Smooth muscle cell (in vitro differentiated cells): ENCODE results near the gene LMTK3. TPM values are rescaled to one million over a fixed set of nuclear protein-coding genes. Genes with fewer than 3 reads are reported as not detected.

Experiments
- DNase-seq: peaks from one replicate; lab custom pipeline; 2025; ENCODE audit not compliant: unreplicated experiment; lab: John Stamatoyannopoulos, UW
- H2AFZ ChIP-seq: fragments of 200-600 bp; sonication (generic); 2 replicates; pipeline ENCODE4 v1.6.0; 2016; ENCODE audit warnings: antibody characterized with exemption, low read depth, mild to moderate bottlenecking
- H3F3A ChIP-seq: fragments of 200-600 bp; sonication (generic); 2 replicates; pipeline ENCODE4 v1.6.0; 2017; ENCODE audit warnings: antibody characterized with exemption, low read depth
- H3K27ac ChIP-seq: fragments of 200-600 bp; sonication (generic); 2 replicates; pipeline ENCODE4 v1.5.1; 2016; ENCODE audit warnings: low read depth, mild to moderate bottlenecking
- H3K27me3 ChIP-seq: fragments of 200-600 bp; sonication (generic); 2 replicates; pipeline ENCODE4 v1.6.1; 2016; ENCODE audit warnings: low read depth, mild to moderate bottlenecking
- H3K36me3 ChIP-seq: fragments of 200-600 bp; sonication (generic); 2 replicates; pipeline ENCODE4 v1.5.1; 2016; ENCODE audit warnings: low read depth
- H3K4me1 ChIP-seq: fragments of 200-600 bp; sonication (generic); 2 replicates; pipeline ENCODE4 v1.5.1; 2016; ENCODE audit warnings: low read depth
- H3K4me2 ChIP-seq: fragments of 200-600 bp; sonication (generic); 2 replicates; pipeline ENCODE4 v1.6.0; 2016; ENCODE audit warnings: mild to moderate bottlenecking
- H3K4me3 ChIP-seq: fragments of 200-600 bp; sonication (generic); 2 replicates; pipeline ENCODE4 v1.5.1; 2016; ENCODE audit warnings: mild to moderate bottlenecking
- H3K79me2 ChIP-seq: fragments of 200-600 bp; sonication (generic); 2 replicates; pipeline ENCODE4 v1.6.0; 2016; ENCODE audit warnings: low read depth, mild to moderate bottlenecking
- H3K9ac ChIP-seq: fragments of 200-600 bp; sonication (generic); 2 replicates; pipeline ENCODE4 v1.6.0; 2016; ENCODE audit warnings: low read depth
- H3K9me3 ChIP-seq: fragments of 200-600 bp; sonication (generic); replicated peaks from 2 replicates; pipeline ENCODE4 v1.5.1; 2016; ENCODE audit warnings: low read depth
- H4K20me1 ChIP-seq: fragments of 200-600 bp; sonication (generic); 2 replicates; pipeline ENCODE4 v1.6.0; 2016; ENCODE audit warnings: low read depth
- WGBS: methylation state at CpG from one replicate; pipeline ENCODE4 v1.1.7; 2016; ENCODE audit warnings: low lambda C conversion rate; 5-methylcytosine and 5-hydroxymethylcytosine counted together
- polyA plus RNA-seq: library from polyadenylated mRNA; unstranded; fragments of >200 nt; fragmentation: Nextera tagmentation; extraction: Ambion mirVana; gene quantifications from 2 replicates; pipeline ENCODE4 v1.2.1, GENCODE V29; 2016
- total RNA-seq: library from RNA; depleted of rRNA; stranded (reverse); fragments of >200 nt; gene quantifications from 2 replicates; pipeline ENCODE4 v1.2.3, GENCODE V29; 2014
- TF ChIP-seq, protein P1 (sequence below): fragments of 200-600 bp; sonication (generic); IDR thresholded peaks from 2 replicates; pipeline ENCODE4 v1.5.1; 2017; ENCODE audit warnings: borderline replicate concordance, mild to moderate bottlenecking, antibody characterized with exemption; ENCODE audit not compliant: insufficient read depth, poor library complexity, severe bottlenecking

LMTK3 gene
- total and polyA plus RNA-seq, 2 experiments from 2014 or later = 0.66 to 3.1 TPM

DNA sequence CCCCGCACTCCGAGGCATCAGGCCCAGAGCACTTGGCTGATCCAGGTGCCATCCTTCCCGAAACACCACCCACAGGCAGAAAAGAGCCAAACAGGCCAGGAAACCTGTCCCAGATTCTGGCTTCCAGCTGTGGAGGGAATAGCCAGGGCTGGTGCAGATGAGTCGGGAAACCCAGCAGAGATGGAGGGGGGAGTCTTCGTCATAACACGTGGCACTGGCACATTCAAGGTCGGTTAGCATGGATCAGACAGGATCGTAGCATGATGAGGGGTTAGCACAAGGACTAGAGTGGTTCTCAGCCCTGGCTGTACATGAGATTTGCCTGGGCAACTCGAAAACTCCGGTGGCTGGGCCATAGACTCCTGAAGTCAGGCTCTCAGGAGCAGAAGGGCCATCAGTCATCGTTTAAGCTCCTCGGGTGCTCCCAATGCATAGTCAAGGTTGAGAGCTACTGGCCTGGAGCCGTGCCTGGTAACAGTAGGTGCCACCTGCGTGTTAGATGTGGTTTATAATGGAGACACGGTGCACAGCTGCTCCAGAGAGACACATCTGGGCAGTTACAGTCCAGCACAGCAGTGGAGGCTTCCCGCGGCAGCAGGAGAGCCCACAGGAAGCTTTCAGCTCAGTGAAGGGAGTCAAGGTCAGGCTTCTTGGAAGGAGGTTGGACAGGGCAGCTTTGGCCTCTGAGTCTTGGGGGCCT, 36.1 kb downstream of the LMTK3 start:
- no peak overlapping the region for H3K4me3 ChIP-seq
- 97% methylated on average over 17 of the region's 17 CpGs for WGBS
- H3K27me3 ChIP-seq = no peaks in the 10 kb centered on the region
- H3K27ac ChIP-seq = no peak overlapping the region
- no peak overlapping the region for H3K4me2 ChIP-seq
- peaks cover under 1% of the 10 kb centered on the region for H3K4me1 ChIP-seq
- peaks cover 5% of the 10 kb centered on the region for H3K79me2 ChIP-seq
- DNase-seq = no peak
- H3K9ac ChIP-seq = no peak overlapping the region
- H2AFZ ChIP-seq = no peak overlapping the region
- no peaks in the 10 kb centered on the region for H3K9me3 ChIP-seq
- H3K36me3 ChIP-seq = peaks cover 8% of the 10 kb centered on the region
- H3F3A ChIP-seq = no peaks in the 10 kb centered on the region
- H4K20me1 ChIP-seq = peaks cover 81% of the 10 kb centered on the region
- TF ChIP-seq, protein P1, sequence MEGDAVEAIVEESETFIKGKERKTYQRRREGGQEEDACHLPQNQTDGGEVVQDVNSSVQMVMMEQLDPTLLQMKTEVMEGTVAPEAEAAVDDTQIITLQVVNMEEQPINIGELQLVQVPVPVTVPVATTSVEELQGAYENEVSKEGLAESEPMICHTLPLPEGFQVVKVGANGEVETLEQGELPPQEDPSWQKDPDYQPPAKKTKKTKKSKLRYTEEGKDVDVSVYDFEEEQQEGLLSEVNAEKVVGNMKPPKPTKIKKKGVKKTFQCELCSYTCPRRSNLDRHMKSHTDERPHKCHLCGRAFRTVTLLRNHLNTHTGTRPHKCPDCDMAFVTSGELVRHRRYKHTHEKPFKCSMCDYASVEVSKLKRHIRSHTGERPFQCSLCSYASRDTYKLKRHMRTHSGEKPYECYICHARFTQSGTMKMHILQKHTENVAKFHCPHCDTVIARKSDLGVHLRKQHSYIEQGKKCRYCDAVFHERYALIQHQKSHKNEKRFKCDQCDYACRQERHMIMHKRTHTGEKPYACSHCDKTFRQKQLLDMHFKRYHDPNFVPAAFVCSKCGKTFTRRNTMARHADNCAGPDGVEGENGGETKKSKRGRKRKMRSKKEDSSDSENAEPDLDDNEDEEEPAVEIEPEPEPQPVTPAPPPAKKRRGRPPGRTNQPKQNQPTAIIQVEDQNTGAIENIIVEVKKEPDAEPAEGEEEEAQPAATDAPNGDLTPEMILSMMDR = no peak

DNA sequence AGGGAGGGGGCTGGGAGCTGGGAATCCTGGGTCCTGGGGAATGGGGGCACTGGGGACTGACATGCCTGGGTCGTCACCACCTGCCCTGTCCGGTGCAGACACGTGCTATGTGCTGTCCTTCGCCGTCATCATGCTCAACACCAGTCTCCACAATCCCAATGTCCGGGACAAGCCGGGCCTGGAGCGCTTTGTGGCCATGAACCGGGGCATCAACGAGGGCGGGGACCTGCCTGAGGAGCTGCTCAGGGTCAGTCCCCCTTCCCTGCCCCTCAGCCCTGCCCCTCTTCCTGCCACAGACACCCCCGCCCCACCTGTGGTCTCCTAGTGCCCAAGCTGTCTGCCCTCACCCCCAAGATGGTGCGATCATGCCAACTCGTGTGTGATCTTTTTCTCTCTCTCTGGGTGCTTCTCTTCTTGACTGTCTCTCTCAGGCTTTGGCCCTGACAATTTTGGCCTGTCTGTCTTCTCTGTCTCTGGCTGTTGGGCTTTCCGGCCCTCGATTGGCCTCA, 37.5 kb downstream of the LMTK3 start:
- Histone ChIP-seq H2AFZ (no peak overlapping the region), H3K27me3 (no peaks in the 10 kb centered on the region), H3K4me3 (no peak overlapping the region), H3K4me1 (peaks cover 7% of the 10 kb centered on the region), H3F3A (no peaks in the 10 kb centered on the region), H3K27ac (no peak overlapping the region), H3K79me2 (peaks cover 16% of the 10 kb centered on the region), H4K20me1 (peaks cover 81% of the 10 kb centered on the region), H3K9ac (no peak overlapping the region), H3K36me3 (peaks cover 8% of the 10 kb centered on the region), H3K9me3 (no peaks in the 10 kb centered on the region), H3K4me2 (no peak overlapping the region)
- no peak for DNase-seq
- WGBS = 98% methylated on average over 16 of the region's 16 CpGs
- TF ChIP-seq, protein P1 = no peak

DNA sequence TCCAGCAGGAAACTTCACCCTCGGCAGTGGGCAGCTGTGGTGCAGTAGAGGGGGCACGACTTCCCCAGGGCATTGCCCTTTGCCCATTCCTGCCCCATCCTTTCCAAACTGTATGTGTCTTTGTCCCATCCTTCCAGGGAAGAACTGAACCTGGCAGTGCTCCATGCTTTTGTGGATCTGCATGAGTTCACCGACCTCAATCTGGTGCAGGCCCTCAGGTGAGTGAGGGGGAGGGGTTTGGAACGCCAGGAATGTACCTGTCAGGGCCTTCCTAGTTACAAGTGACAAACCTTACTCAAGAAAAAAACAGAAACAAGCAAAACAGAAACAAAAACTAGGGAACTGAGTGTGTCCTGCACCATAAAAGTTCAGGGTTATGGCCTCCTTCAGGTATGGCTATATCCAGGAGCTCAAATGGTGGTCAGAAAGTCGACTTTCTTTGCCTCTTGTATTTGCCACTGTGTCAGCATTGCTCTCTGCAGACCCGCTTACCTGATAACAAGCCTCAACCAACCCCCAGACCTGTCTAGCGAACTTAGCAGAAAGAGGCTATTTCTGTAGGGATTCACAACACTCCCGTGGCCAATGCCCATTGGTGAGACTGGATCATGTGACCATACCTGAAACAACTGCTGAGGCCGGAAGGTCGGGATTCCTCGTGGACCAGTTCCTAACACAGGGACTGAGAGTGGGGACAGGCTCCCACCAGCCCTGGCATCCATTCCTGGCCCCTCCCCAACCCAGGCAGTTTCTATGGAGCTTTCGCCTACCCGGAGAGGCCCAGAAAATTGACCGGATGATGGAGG, 38.3 kb downstream of the LMTK3 start:
- peaks cover 8% of the 10 kb centered on the region for H3K4me1 ChIP-seq
- H4K20me1 ChIP-seq = peaks cover 80% of the 10 kb centered on the region
- 91% methylated on average over 14 of the region's 14 CpGs for WGBS
- no peak overlapping the region for H3K9ac ChIP-seq
- TF ChIP-seq, protein P1 = no peak
- no peaks in the 10 kb centered on the region for H3K9me3 ChIP-seq
- no peak overlapping the region for H3K4me2 ChIP-seq
- H3K36me3 ChIP-seq = peaks cover 8% of the 10 kb centered on the region
- no peak overlapping the region for H2AFZ ChIP-seq
- no peak overlapping the region for H3K4me3 ChIP-seq
- no peak overlapping the region for H3K27ac ChIP-seq
- DNase-seq = no peak
- H3F3A ChIP-seq = no peaks in the 10 kb centered on the region
- no peaks in the 10 kb centered on the region for H3K27me3 ChIP-seq
- H3K79me2 ChIP-seq = peaks cover 16% of the 10 kb centered on the region
